ENCODE results near the gene GPR4.
A peak's percentile ranks its signal among the peaks of the same experiment; 100 is the strongest.
"Not testable (repeated sequence)": the region's sequence is repeated elsewhere in the genome, so short reads cannot be mapped to it uniquely, and the experiment has no call there.

GPR4 gene

GRCh38 chr19:45621389-45621788 is 19.4 kb upstream of the GPR4 start:
- Histone ChIP-seq H3K27me3 (ENCODE audit: control insufficient read depth in 1 of 2, insufficient read depth in 2 of 2, low read length in 2 of 2) (no peaks in the 10 kb centered on the region), H3K9me3 (ENCODE audit: control insufficient read depth in 2 of 2, low read length in 2 of 2) (no peaks in the 10 kb centered on the region), H3K27ac (ENCODE audit: low read length) (no peak overlapping the region), H3K4me3 (ENCODE audit: low read length in 2 of 2) (no peak overlapping the region), H3K4me1 (ENCODE audit: control insufficient read depth, insufficient read depth, low read length) (no peaks in the 10 kb centered on the region), H3K9ac (ENCODE audit: low read length in 2 of 2) (no peak overlapping the region), H3K36me3 (ENCODE audit: control insufficient read depth in 2 of 2, insufficient read depth in 2 of 2, low read length in 2 of 2) (peaks cover 0 to 18% of the 10 kb centered on the region in 2 donors)

GRCh38 chr19:45616704-45617017 is 14.6 kb upstream of the GPR4 start:
- Histone ChIP-seq H3K4me3 (ENCODE audit: low read length in 2 of 2) (no peak overlapping the region), H3K27ac (ENCODE audit: low read length) (no peak overlapping the region), H3K36me3 (ENCODE audit: control insufficient read depth in 2 of 2, insufficient read depth in 2 of 2, low read length in 2 of 2) (peaks cover 0 to 21% of the 10 kb centered on the region in 2 donors)

GRCh38 chr19:45615795-45616703 is 14.0 kb upstream of the GPR4 start:
- H3K27me3 ChIP-seq (ENCODE audit: control insufficient read depth in 1 of 2, insufficient read depth in 2 of 2, low read length in 2 of 2), result no peaks in the 10 kb centered on the region
- H3K4me1 ChIP-seq (ENCODE audit: control insufficient read depth, insufficient read depth, low read length), result no peaks in the 10 kb centered on the region
- H3K9ac ChIP-seq (ENCODE audit: low read length in 2 of 2), result no peak overlapping the region
- no peak overlapping the region for H3K4me3 ChIP-seq (ENCODE audit: low read length in 2 of 2)
- peaks cover 0 to 21% of the 10 kb centered on the region in 2 donors for H3K36me3 ChIP-seq (ENCODE audit: control insufficient read depth in 2 of 2, insufficient read depth in 2 of 2, low read length in 2 of 2)
- no peak overlapping the region for H3K27ac ChIP-seq (ENCODE audit: low read length)
- H3K9me3 ChIP-seq (ENCODE audit: control insufficient read depth in 2 of 2, low read length in 2 of 2), result no peaks in the 10 kb centered on the region

More at GRCh38 chr19:45616704-45617017, 14.6 kb upstream of the GPR4 start:
- Histone ChIP-seq H3K9ac (ENCODE audit: low read length in 2 of 2) (no peak overlapping the region), H3K27me3 (ENCODE audit: control insufficient read depth in 1 of 2, insufficient read depth in 2 of 2, low read length in 2 of 2) (no peaks in the 10 kb centered on the region), H3K9me3 (ENCODE audit: control insufficient read depth in 2 of 2, low read length in 2 of 2) (no peaks in the 10 kb centered on the region), H3K4me1 (ENCODE audit: control insufficient read depth, insufficient read depth, low read length) (no peaks in the 10 kb centered on the region)

- H3K9me3 ChIP-seq (ENCODE audit: control insufficient read depth in 2 of 2, low read length in 2 of 2); H3K9ac ChIP-seq (ENCODE audit: low read length in 2 of 2); H3K27me3 ChIP-seq (ENCODE audit: control insufficient read depth in 1 of 2, insufficient read depth in 2 of 2, low read length in 2 of 2); H3K4me1 ChIP-seq (ENCODE audit: control insufficient read depth, insufficient read depth, low read length); H3K27ac ChIP-seq (ENCODE audit: low read length); H3K4me3 ChIP-seq (ENCODE audit: low read length in 2 of 2): not testable (repeated sequence)
- H3K36me3 ChIP-seq (ENCODE audit: control insufficient read depth in 2 of 2, insufficient read depth in 2 of 2, low read length in 2 of 2), result peaks cover 0 to 19% of the 10 kb centered on the region in 2 donors
Measured at GRCh38 chr19:45615056-45615455, 13.0 kb upstream of the GPR4 start.

GRCh38 chr19:45613926-45614725 is 12.1 kb upstream of the GPR4 start:
- Histone ChIP-seq H3K36me3 (ENCODE audit: control insufficient read depth in 2 of 2, insufficient read depth in 2 of 2, low read length in 2 of 2) (peaks cover 0 to 15% of the 10 kb centered on the region in 2 donors), H3K4me1 (ENCODE audit: control insufficient read depth, insufficient read depth, low read length) (no peaks in the 10 kb centered on the region), H3K9ac (ENCODE audit: low read length in 2 of 2) (no peak overlapping the region), H3K27ac (ENCODE audit: low read length) (no peak overlapping the region), H3K4me3 (ENCODE audit: low read length in 2 of 2) (no peak overlapping the region), H3K27me3 (ENCODE audit: control insufficient read depth in 1 of 2, insufficient read depth in 2 of 2, low read length in 2 of 2) (no peaks in the 10 kb centered on the region), H3K9me3 (ENCODE audit: control insufficient read depth in 2 of 2, low read length in 2 of 2) (no peaks in the 10 kb centered on the region)

- peaks cover 0 to 6% of the 10 kb centered on the region in 2 donors for H3K36me3 ChIP-seq (ENCODE audit: control insufficient read depth in 2 of 2, insufficient read depth in 2 of 2, low read length in 2 of 2)
- peaks cover 0 to 3% of the 10 kb centered on the region in 2 donors for H3K27me3 ChIP-seq (ENCODE audit: control insufficient read depth in 1 of 2, insufficient read depth in 2 of 2, low read length in 2 of 2)
- H3K9me3 ChIP-seq (ENCODE audit: control insufficient read depth in 2 of 2, low read length in 2 of 2), result no peaks in the 10 kb centered on the region
- H3K4me3 ChIP-seq (ENCODE audit: low read length in 2 of 2), result no peak overlapping the region
- H3K9ac ChIP-seq (ENCODE audit: low read length in 2 of 2), result no peak overlapping the region
- H3K27ac ChIP-seq (ENCODE audit: low read length), result no peak overlapping the region
- H3K4me1 ChIP-seq (ENCODE audit: control insufficient read depth, insufficient read depth, low read length), result peaks cover 10% of the 10 kb centered on the region
Measured at GRCh38 chr19:45608948-45609347, 6.9 kb upstream of the GPR4 start.

GRCh38 chr19:45607071-45608029 is 5.3 kb upstream of the GPR4 start:
- no peaks in the 10 kb centered on the region for H3K9me3 ChIP-seq (ENCODE audit: control insufficient read depth in 2 of 2, low read length in 2 of 2)
- no peak overlapping the region for H3K27ac ChIP-seq (ENCODE audit: low read length)
- H3K4me1 ChIP-seq (ENCODE audit: control insufficient read depth, insufficient read depth, low read length), result peaks cover 10% of the 10 kb centered on the region
- peaks cover 0 to 2% of the 10 kb centered on the region in 2 donors for H3K36me3 ChIP-seq (ENCODE audit: control insufficient read depth in 2 of 2, insufficient read depth in 2 of 2, low read length in 2 of 2)
- H3K9ac ChIP-seq (ENCODE audit: low read length in 2 of 2), result peak overlapping the region in 1 of 2 donors; percentile 42
- H3K4me3 ChIP-seq (ENCODE audit: low read length in 2 of 2), result peak overlapping the region; percentile 12 to 67
- peaks cover 5 to 6% of the 10 kb centered on the region in 2 donors for H3K27me3 ChIP-seq (ENCODE audit: control insufficient read depth in 1 of 2, insufficient read depth in 2 of 2, low read length in 2 of 2)

- Histone ChIP-seq H3K27me3 (ENCODE audit: control insufficient read depth in 1 of 2, insufficient read depth in 2 of 2, low read length in 2 of 2) (peaks cover 49 to 60% of the 10 kb centered on the region in 2 donors), H3K9ac (ENCODE audit: low read length in 2 of 2) (no peak overlapping the region), H3K4me3 (ENCODE audit: low read length in 2 of 2) (no peak overlapping the region), H3K36me3 (ENCODE audit: control insufficient read depth in 2 of 2, insufficient read depth in 2 of 2, low read length in 2 of 2) (no peaks in the 10 kb centered on the region), H3K27ac (ENCODE audit: low read length) (peak overlapping the region; percentile 18), H3K9me3 (ENCODE audit: control insufficient read depth in 2 of 2, low read length in 2 of 2) (no peaks in the 10 kb centered on the region), H3K4me1 (ENCODE audit: control insufficient read depth, insufficient read depth, low read length) (peaks cover 6% of the 10 kb centered on the region)
Measured at GRCh38 chr19:45601115-45601514, 897 bp downstream of the GPR4 start.

- Histone ChIP-seq H3K4me3 (ENCODE audit: low read length in 2 of 2) (no peak overlapping the region), H3K9ac (ENCODE audit: low read length in 2 of 2) (no peak overlapping the region), H3K4me1 (ENCODE audit: control insufficient read depth, insufficient read depth, low read length) (peaks cover 6% of the 10 kb centered on the region), H3K27me3 (ENCODE audit: control insufficient read depth in 1 of 2, insufficient read depth in 2 of 2, low read length in 2 of 2) (peaks cover 53 to 64% of the 10 kb centered on the region in 2 donors), H3K27ac (ENCODE audit: low read length) (no peak overlapping the region), H3K9me3 (ENCODE audit: control insufficient read depth in 2 of 2, low read length in 2 of 2) (no peaks in the 10 kb centered on the region), H3K36me3 (ENCODE audit: control insufficient read depth in 2 of 2, insufficient read depth in 2 of 2, low read length in 2 of 2) (no peaks in the 10 kb centered on the region)
Measured at GRCh38 chr19:45600340-45600885, 1.6 kb downstream of the GPR4 start.

- H3K4me3 ChIP-seq (ENCODE audit: low read length in 2 of 2), result no peak overlapping the region
- H3K9ac ChIP-seq (ENCODE audit: low read length in 2 of 2), result no peak overlapping the region
- H3K27me3 ChIP-seq (ENCODE audit: control insufficient read depth in 1 of 2, insufficient read depth in 2 of 2, low read length in 2 of 2), result peaks cover 55 to 64% of the 10 kb centered on the region in 2 donors
- no peaks in the 10 kb centered on the region for H3K36me3 ChIP-seq (ENCODE audit: control insufficient read depth in 2 of 2, insufficient read depth in 2 of 2, low read length in 2 of 2)
- no peaks in the 10 kb centered on the region for H3K9me3 ChIP-seq (ENCODE audit: control insufficient read depth in 2 of 2, low read length in 2 of 2)
- H3K27ac ChIP-seq (ENCODE audit: low read length), result no peak overlapping the region
- peaks cover 6% of the 10 kb centered on the region for H3K4me1 ChIP-seq (ENCODE audit: control insufficient read depth, insufficient read depth, low read length)
Measured at GRCh38 chr19:45599286-45599685, 2.7 kb downstream of the GPR4 start.
